Trophoblast cell (in vitro differentiated cells and primary cell): ENCODE results near the gene ZFYVE28.

Experiments
- DNase-seq, 2 donors: peaks; one replicate each; pipeline ENCODE4 v3.0.0-alpha.2; 2016
- H2AFZ ChIP-seq: 2 replicates; pipeline ENCODE4 v1.6.1; 2013; ENCODE audit warnings: low read length, moderate library complexity, mild to moderate bottlenecking; ENCODE audit not compliant: insufficient read depth, poor library complexity
- H2AK5ac ChIP-seq: 2 replicates; pipeline ENCODE4 v1.6.1; 2013; ENCODE audit warnings: mild to moderate bottlenecking, low read length
- H2BK120ac ChIP-seq: 2 replicates; pipeline ENCODE4 v1.6.1; 2013; ENCODE audit warnings: low read length, mild to moderate bottlenecking, moderate library complexity; ENCODE audit not compliant: insufficient read depth, poor library complexity
- H2BK12ac ChIP-seq: 2 replicates; pipeline ENCODE4 v1.6.1; 2013; ENCODE audit warnings: mild to moderate bottlenecking, low read length, moderate library complexity
- H2BK5ac ChIP-seq: 2 replicates; pipeline ENCODE4 v1.6.1; 2013; ENCODE audit warnings: low read length, low read depth, moderate library complexity, mild to moderate bottlenecking; ENCODE audit not compliant: poor library complexity
- H3K14ac ChIP-seq: 2 replicates; pipeline ENCODE4 v1.6.1; 2013; ENCODE audit warnings: mild to moderate bottlenecking, low read length
- H3K18ac ChIP-seq: 2 replicates; pipeline ENCODE4 v1.6.1; 2013; ENCODE audit warnings: mild to moderate bottlenecking, low read length
- H3K23ac ChIP-seq: 2 replicates; pipeline ENCODE4 v1.6.1; 2013; ENCODE audit warnings: low read length
- H3K27ac ChIP-seq: 2 replicates; pipeline ENCODE4 v1.5.1; 2013; ENCODE audit warnings: low read depth, mild to moderate bottlenecking, inconsistent platforms, low read length, moderate library complexity
- H3K27me3 ChIP-seq: 2 replicates; pipeline ENCODE4 v1.6.1; 2013; ENCODE audit warnings: inconsistent platforms, mild to moderate bottlenecking, low read length, moderate library complexity; ENCODE audit not compliant: insufficient read depth
- H3K36me3 ChIP-seq, 2 experiments: 1 replicate in 1 of 2; 2 replicates in 1 of 2; pipeline ENCODE4 v1.6.1; 2013; ENCODE audit warnings: low read length in 2 of 2, mild to moderate bottlenecking in 2 of 2, moderate library complexity in 1 of 2; ENCODE audit not compliant: insufficient read depth in 2 of 2, control insufficient read depth in 1 of 2
- H3K4ac ChIP-seq: 2 replicates; pipeline ENCODE4 v1.6.1; 2013; ENCODE audit warnings: low read depth, mild to moderate bottlenecking, low read length, moderate library complexity
- H3K4me1 ChIP-seq, 2 experiments: 1 replicate in 1 of 2; 2 replicates in 1 of 2; pipeline ENCODE4 v1.6.1; 2013; ENCODE audit warnings: low read length in 2 of 2, mild to moderate bottlenecking in 2 of 2, moderate library complexity in 1 of 2; ENCODE audit not compliant: insufficient read depth in 2 of 2, control insufficient read depth in 1 of 2
- H3K4me2 ChIP-seq: 2 replicates; pipeline ENCODE4 v1.6.1; 2013; ENCODE audit warnings: inconsistent platforms, mild to moderate bottlenecking, low read length, moderate library complexity
- H3K4me3 ChIP-seq: 2 replicates; pipeline ENCODE4 v1.5.1; 2013; ENCODE audit warnings: mild to moderate bottlenecking, low read depth, low read length, inconsistent platforms
- H3K79me1 ChIP-seq: one replicate; pipeline ENCODE4 v1.6.1; 2013; ENCODE audit warnings: low read length
- H3K79me2 ChIP-seq: 2 replicates; pipeline ENCODE4 v1.6.1; 2013; ENCODE audit warnings: low read length, mild to moderate bottlenecking; ENCODE audit not compliant: control insufficient read depth, insufficient read depth, poor library complexity
- H3K9ac ChIP-seq: 2 replicates; pipeline ENCODE4 v1.6.1; 2013; ENCODE audit warnings: mild to moderate bottlenecking, low read length
- H3K9me3 ChIP-seq: 2 replicates; pipeline ENCODE4 v1.6.1; 2013; ENCODE audit warnings: low read depth, mild to moderate bottlenecking, control low read depth, inconsistent platforms, low read length; ENCODE audit not compliant: insufficient read depth
- H4K12ac ChIP-seq: 2 replicates; pipeline ENCODE4 v1.6.1; 2013; ENCODE audit warnings: low read depth, mild to moderate bottlenecking, low read length, moderate library complexity
- H4K8ac ChIP-seq: 2 replicates; pipeline ENCODE4 v1.6.1; 2013; ENCODE audit warnings: low read depth, mild to moderate bottlenecking, low read length, moderate library complexity
- H4K91ac ChIP-seq: one replicate; pipeline ENCODE4 v1.6.1; 2013; ENCODE audit warnings: low read depth, mild to moderate bottlenecking, low read length, moderate library complexity
- WGBS: extraction: QIAGEN DNeasy Blood & Tissue Kit; methylation state at CpG from one replicate; pipeline ENCODE4 v1.1.7; 2013; ENCODE audit warnings: missing lambda C conversion rate; ENCODE audit not compliant: insufficient read length, insufficient coverage; ENCODE audit errors: extremely low coverage; 5-methylcytosine and 5-hydroxymethylcytosine counted together

ZFYVE28 gene

DNA sequence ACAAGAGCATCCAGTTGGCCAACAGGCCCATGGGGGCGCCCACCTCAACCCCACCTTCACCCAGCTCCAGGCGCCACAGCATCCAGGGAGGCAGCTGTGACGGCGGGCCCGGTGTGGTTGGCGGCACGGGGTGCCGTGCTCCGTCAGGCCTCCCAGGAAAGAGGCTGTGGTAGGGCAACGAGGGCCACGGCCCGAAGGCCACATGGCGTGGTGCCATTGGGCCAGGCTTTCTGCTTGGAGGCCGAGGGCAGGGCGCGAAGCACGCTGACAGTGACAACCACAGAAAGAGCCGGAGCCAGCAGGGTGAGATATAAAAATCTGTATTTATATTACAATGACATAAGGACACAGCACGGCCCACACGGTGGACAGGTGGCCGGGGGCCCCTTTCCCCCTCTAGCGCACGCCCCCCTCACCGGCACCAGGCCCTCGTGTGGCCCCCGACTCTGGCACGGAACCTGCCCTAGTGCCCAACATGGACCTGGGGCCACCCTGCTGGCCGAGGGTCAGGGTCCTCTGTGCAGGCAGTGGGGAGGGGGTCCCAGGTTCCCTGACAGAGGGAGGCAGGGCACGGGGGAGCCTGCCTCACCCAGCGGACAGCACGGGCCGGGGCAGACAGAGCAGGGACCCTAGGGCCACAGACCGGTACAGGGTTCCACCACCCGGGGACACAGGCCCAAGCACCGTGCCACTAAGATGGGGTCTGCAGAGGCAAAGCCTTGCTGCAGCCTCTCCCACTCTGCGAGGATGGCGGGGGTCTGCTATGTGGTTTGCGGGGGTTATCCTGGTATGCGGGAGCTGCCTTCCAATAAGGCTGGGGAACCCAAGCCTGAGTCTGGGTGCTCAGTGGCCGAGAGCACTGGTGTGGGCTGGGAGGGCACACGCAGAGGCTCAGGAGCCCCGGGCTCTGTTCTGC lies 171.1 kb downstream of the ZFYVE28 start:
- Histone ChIP-seq H3K79me2 (no peaks in the 10 kb centered on the region), H3K18ac (no peak overlapping the region), H3K79me1 (peaks cover under 1% of the 10 kb centered on the region), H2BK120ac (no peak overlapping the region), H3K9ac (no peak overlapping the region), H3K9me3 (peaks cover 4% of the 10 kb centered on the region), H4K8ac (no peak overlapping the region), H2BK12ac (no peak overlapping the region), H3K23ac (no peak overlapping the region), H3K14ac (no peak overlapping the region), H2AK5ac (no peak overlapping the region), H2BK5ac (no peak overlapping the region), H3K4ac (no peak overlapping the region), H3K27me3 (no peaks in the 10 kb centered on the region), H3K4me1 (no peaks in the 10 kb centered on the region), H3K36me3 (peaks cover 37 to 41% of the 10 kb centered on the region in 2 experiments), H3K27ac (no peak overlapping the region), H4K91ac (no peak overlapping the region), H4K12ac (no peak overlapping the region), H3K4me2 (no peak overlapping the region), H3K4me3 (no peak overlapping the region), H2AFZ (no peak overlapping the region)
- no peak for DNase-seq
- no CpG with 5 or more reads among the region's 42 CpGs for whole genome bisulfite sequencing

DNA sequence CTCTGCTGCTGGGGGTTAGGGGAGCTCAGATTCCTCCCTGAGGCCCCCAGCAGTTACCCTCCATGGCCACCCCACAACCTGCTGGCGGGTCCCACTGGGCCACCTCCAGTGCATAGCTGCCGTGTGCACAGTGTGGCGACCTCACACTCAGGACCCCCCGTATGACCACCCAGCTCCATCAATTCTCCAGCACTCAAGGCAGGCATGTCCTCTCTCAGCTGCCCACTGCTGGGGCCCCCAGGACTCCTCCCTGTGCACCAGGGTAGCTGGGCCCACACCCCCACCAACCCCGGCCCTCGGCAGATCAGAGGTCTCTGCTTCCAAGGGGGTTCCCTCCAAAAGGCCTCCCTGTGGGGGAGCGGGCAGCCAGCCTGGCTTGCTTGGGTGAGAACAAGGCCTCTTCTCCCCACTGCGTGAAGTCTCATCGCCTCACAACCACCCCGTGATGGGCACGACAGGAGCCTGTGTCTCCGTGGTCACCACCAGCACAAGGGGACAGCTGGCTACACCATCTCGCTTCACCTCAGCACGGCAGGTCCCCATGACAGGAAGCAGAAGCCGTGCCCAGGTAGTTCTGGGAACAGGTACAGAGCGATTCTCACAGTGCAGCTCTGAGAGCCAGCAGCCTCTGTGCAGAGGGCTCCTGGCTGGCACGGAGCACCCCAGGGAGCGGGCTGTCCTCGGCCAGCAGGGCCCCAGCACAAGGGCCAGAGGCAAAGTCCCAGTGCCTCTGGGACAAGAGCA lies 171.9 kb downstream of the ZFYVE28 start:
- no CpG with 5 or more reads among the region's 19 CpGs for WGBS
- no peak overlapping the region for H3K4ac ChIP-seq
- H4K91ac ChIP-seq, result no peak overlapping the region
- H4K8ac ChIP-seq, result no peak overlapping the region
- H2BK120ac ChIP-seq, result no peak overlapping the region
- H3K4me3 ChIP-seq, result no peak overlapping the region
- no peak overlapping the region for H2AFZ ChIP-seq
- peaks cover 32 to 34% of the 10 kb centered on the region in 2 experiments for H3K36me3 ChIP-seq
- no peak overlapping the region for H2BK5ac ChIP-seq
- H3K27ac ChIP-seq, result no peak overlapping the region
- no peak overlapping the region for H3K18ac ChIP-seq
- no peaks in the 10 kb centered on the region for H3K4me1 ChIP-seq
- H4K12ac ChIP-seq, result no peak overlapping the region
- no peak overlapping the region for H2BK12ac ChIP-seq
- H2AK5ac ChIP-seq, result no peak overlapping the region
- peak overlapping the region; percentile 11 for H3K9ac ChIP-seq
- peaks cover 6% of the 10 kb centered on the region for H3K79me1 ChIP-seq
- H3K14ac ChIP-seq, result no peak overlapping the region
- H3K9me3 ChIP-seq, result peaks cover 4% of the 10 kb centered on the region
- no peaks in the 10 kb centered on the region for H3K27me3 ChIP-seq
- H3K79me2 ChIP-seq, result peaks cover 3% of the 10 kb centered on the region
- no peak overlapping the region for H3K23ac ChIP-seq
- no peak for DNase-seq
- no peak overlapping the region for H3K4me2 ChIP-seq

GRCh38 chr4:2245787-2246275 lies 172.6 kb downstream of the ZFYVE28 start:
- Histone ChIP-seq H3K36me3 (peaks cover 25 to 27% of the 10 kb centered on the region in 2 experiments), H3K4ac (no peak overlapping the region), H3K4me1 (no peaks in the 10 kb centered on the region), H3K9me3 (peaks cover 4% of the 10 kb centered on the region), H3K9ac (no peak overlapping the region), H2BK5ac (no peak overlapping the region), H3K4me2 (no peak overlapping the region), H3K14ac (no peak overlapping the region), H2AFZ (no peak overlapping the region), H4K8ac (no peak overlapping the region), H3K18ac (no peak overlapping the region), H2BK120ac (no peak overlapping the region), H3K79me2 (peaks cover 5% of the 10 kb centered on the region), H2BK12ac (no peak overlapping the region), H3K27ac (no peak overlapping the region), H4K12ac (no peak overlapping the region), H3K4me3 (no peak overlapping the region), H3K27me3 (no peaks in the 10 kb centered on the region), H4K91ac (no peak overlapping the region), H3K79me1 (peaks cover 8% of the 10 kb centered on the region), H2AK5ac (no peak overlapping the region), H3K23ac (no peak overlapping the region)
- no peak for DNase-seq
- no CpG with 5 or more reads among the region's 7 CpGs for WGBS

DNA sequence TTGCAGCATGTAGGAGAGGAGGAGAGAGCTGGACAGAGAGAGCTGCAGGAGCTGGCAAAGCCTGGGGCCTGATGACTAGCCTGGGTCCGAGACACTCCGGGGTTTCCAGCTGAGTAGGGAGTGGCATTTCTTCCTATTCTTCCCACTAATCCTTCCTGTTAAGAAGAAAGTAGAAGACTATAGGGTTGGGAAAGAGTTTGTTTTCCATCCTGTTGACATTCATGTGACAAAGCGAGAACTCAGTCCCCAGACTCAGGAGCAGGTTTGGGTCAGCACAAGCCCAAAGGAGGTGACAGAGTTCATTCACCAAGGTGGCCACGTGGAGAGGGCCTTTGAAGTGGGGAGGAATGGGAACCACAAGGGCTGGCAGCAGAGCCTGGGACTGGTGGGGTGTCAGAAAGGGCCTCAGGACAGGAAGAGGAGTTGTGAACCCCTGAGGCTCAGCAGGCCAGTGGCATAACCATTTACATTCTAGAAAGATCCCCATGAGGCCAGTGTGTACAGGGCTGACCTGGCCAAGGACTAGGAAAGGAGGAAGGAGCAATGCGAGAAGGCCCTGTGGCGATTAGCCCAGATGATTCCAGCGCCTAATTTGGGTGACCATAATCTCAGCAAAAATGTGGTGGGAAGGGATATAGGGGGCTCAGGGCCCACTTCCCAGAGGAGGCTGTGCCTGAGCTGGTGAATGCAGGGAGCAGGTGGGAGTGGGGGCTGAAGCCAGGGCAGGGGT lies 173.2 kb downstream of the ZFYVE28 start:
- no peak overlapping the region for H3K27ac ChIP-seq
- no peak overlapping the region for H2AK5ac ChIP-seq
- no peaks in the 10 kb centered on the region for H3K27me3 ChIP-seq
- H3K79me1 ChIP-seq, result peaks cover 8% of the 10 kb centered on the region
- no peak overlapping the region for H3K18ac ChIP-seq
- H2AFZ ChIP-seq, result no peak overlapping the region
- no peak overlapping the region for H3K14ac ChIP-seq
- H3K4ac ChIP-seq, result no peak overlapping the region
- no peak overlapping the region for H2BK120ac ChIP-seq
- no peak overlapping the region for H2BK12ac ChIP-seq
- no peaks in the 10 kb centered on the region for H3K4me1 ChIP-seq
- H3K36me3 ChIP-seq, result peaks cover 19 to 21% of the 10 kb centered on the region in 2 experiments
- no peak overlapping the region for H3K4me3 ChIP-seq
- peaks cover 5% of the 10 kb centered on the region for H3K79me2 ChIP-seq
- H3K9me3 ChIP-seq, result peaks cover 4% of the 10 kb centered on the region
- no peak overlapping the region for H4K8ac ChIP-seq
- no peak overlapping the region for H2BK5ac ChIP-seq
- no peak overlapping the region for H4K91ac ChIP-seq
- H4K12ac ChIP-seq, result no peak overlapping the region
- WGBS, result no CpG with 5 or more reads among the region's 7 CpGs
- no peak for DNase-seq
- no peak overlapping the region for H3K4me2 ChIP-seq
- H3K9ac ChIP-seq, result no peak overlapping the region
- no peak overlapping the region for H3K23ac ChIP-seq
